Vagina (tissue), 2 donors: ENCODE results near the gene DNAI1. TPM values are rescaled to one million over a fixed set of nuclear protein-coding genes. Genes with fewer than 3 reads are reported as not detected.
A peak's percentile ranks its signal among the peaks of the same experiment; 100 is the strongest.

ENCODE experiments used
- DNase-seq, 2 donors: peaks; one replicate each; pipeline ENCODE4 v3.0.0-alpha.2; 2017; ENCODE audit errors: extremely low spot score in 2 of 2
- H3K27ac ChIP-seq: fragments of 200-600 bp; sonication (generic); one replicate; pipeline ENCODE4 v1.5.1; 2019
- H3K27me3 ChIP-seq: fragments of 200-600 bp; sonication (generic); one replicate; pipeline ENCODE4 v1.5.1; 2019
- H3K36me3 ChIP-seq, 2 donors: fragments of 200-600 bp; sonication (generic); one replicate each; pipeline ENCODE4 v1.5.1; 2017 to 2019
- H3K4me1 ChIP-seq: fragments of 200-600 bp; sonication (generic); one replicate; pipeline ENCODE4 v1.5.1; 2019
- H3K4me3 ChIP-seq, 2 donors: fragments of 200-600 bp; sonication (generic); 1 replicate in 1 of 2; 2 replicates in 1 of 2; pipeline ENCODE4 v1.5.1; 2016 to 2019
- H3K9me3 ChIP-seq: fragments of 200-600 bp; sonication (generic); one replicate; pipeline ENCODE4 v1.5.1; 2019
- CTCF ChIP-seq, 3 experiments: fragments of 450-650 bp in 2 of 3; fragments of 200-600 bp in 1 of 3; sonication (generic) in 1 of 3; IDR thresholded peaks; one replicate each; pipeline ENCODE4 v1.5.1; 2017 to 2019; ENCODE audit warnings: antibody characterized with exemption in 3 of 3, mild to moderate bottlenecking in 2 of 3, moderate library complexity in 2 of 3
- POLR2A ChIP-seq, 2 donors: fragments of 450-650 bp; IDR thresholded peaks; one replicate each; pipeline ENCODE4 v1.6.1; 2017; ENCODE audit warnings: antibody characterized with exemption in 2 of 2, mild to moderate bottlenecking in 2 of 2, moderate library complexity in 2 of 2
- POLR2AphosphoS5 ChIP-seq, 2 donors: sonication (generic); formaldehyde crosslinking; IDR thresholded peaks; one replicate each; pipeline ENCODE4 v1.9.0; 2017; ENCODE audit warnings: antibody characterized with exemption in 2 of 2, mild to moderate bottlenecking in 2 of 2, low read depth in 1 of 2; ENCODE audit not compliant: insufficient read depth in 1 of 2
- intact Hi-C: fragments of 100-400 bp; cut with DNase I; formaldehyde crosslinking; loops from one replicate; pipeline ENCODE4 v1.15.1; 2023
- total RNA-seq: library from RNA; depleted of rRNA; stranded (reverse); fragments of >200 nt; gene quantifications from one replicate; pipeline ENCODE4 v1.2.3, GENCODE V29; 2016

DNAI1 gene
- total RNA-seq, 1 donor from 2014 or later: not detected

- H3K27ac ChIP-seq: no peak overlapping the region
- TF ChIP-seq POLR2AphosphoS5 (IDR thresholded peaks at IDR 0.05; ENCODE audit: insufficient read depth in 1 of 2, low read depth in 1 of 2) (no peak), POLR2A (IDR thresholded peaks at IDR 0.05) (no peak), CTCF (IDR thresholded peaks at IDR 0.05) (no peak)
- no peaks in the 10 kb centered on the region for H3K27me3 ChIP-seq
- DNase-seq: no peak
- H3K4me1 ChIP-seq: no peaks in the 10 kb centered on the region
- intact Hi-C loops: loop anchor here (5.0 kb wide), 1 partner anchor 47 kb away; no protein-coding TSS in a partner anchor
- no peaks in the 10 kb centered on the region for H3K36me3 ChIP-seq
- H3K4me3 ChIP-seq: no peak overlapping the region
- no peaks in the 10 kb centered on the region for H3K9me3 ChIP-seq
Measured at GRCh38 chr9:34545497-34545896, 86.9 kb downstream of the DNAI1 start.

GRCh38 chr9:34546102-34546833, 87.7 kb downstream of the DNAI1 start:
- Histone ChIP-seq H3K27me3 (no peaks in the 10 kb centered on the region), H3K9me3 (no peaks in the 10 kb centered on the region), H3K4me3 (no peak overlapping the region), H3K4me1 (no peaks in the 10 kb centered on the region), H3K27ac (no peak overlapping the region), H3K36me3 (no peaks in the 10 kb centered on the region)
- no peak for TF ChIP-seq POLR2AphosphoS5 (IDR thresholded peaks at IDR 0.05; ENCODE audit: insufficient read depth in 1 of 2, low read depth in 1 of 2)
- TF ChIP-seq POLR2A (IDR thresholded peaks at IDR 0.05): no peak
- TF ChIP-seq CTCF (IDR thresholded peaks at IDR 0.05): no peak
- no peak for DNase-seq
- intact Hi-C loops: loop anchor here (5.0 kb wide), 1 partner anchor 46 kb away; no protein-coding TSS in a partner anchor

GRCh38 chr9:34546834-34547827, 88.5 kb downstream of the DNAI1 start:
- H3K27me3 ChIP-seq: no peaks in the 10 kb centered on the region
- TF ChIP-seq CTCF (IDR thresholded peaks at IDR 0.05): peak in 2 of 3 experiments; percentile 35 to 54
- no peak for TF ChIP-seq POLR2A (IDR thresholded peaks at IDR 0.05)
- TF ChIP-seq POLR2AphosphoS5 (IDR thresholded peaks at IDR 0.05; ENCODE audit: insufficient read depth in 1 of 2, low read depth in 1 of 2): no peak
- H3K27ac ChIP-seq: no peak overlapping the region
- DNase-seq: no peak
- no peaks in the 10 kb centered on the region for H3K4me1 ChIP-seq
- intact Hi-C loops: loop anchor here (5.0 kb wide), 1 partner anchor 45 kb away; no protein-coding TSS in a partner anchor
- H3K4me3 ChIP-seq: no peak overlapping the region
- H3K36me3 ChIP-seq: no peaks in the 10 kb centered on the region
- no peaks in the 10 kb centered on the region for H3K9me3 ChIP-seq

- no peak for DNase-seq
- no peaks in the 10 kb centered on the region for H3K9me3 ChIP-seq
- TF ChIP-seq CTCF (IDR thresholded peaks at IDR 0.05) (peak; percentile 68 to 84 (median 69)), POLR2AphosphoS5 (IDR thresholded peaks at IDR 0.05; ENCODE audit: insufficient read depth in 1 of 2, low read depth in 1 of 2) (peak in 1 of 2 donors; percentile 61), POLR2A (IDR thresholded peaks at IDR 0.05) (no peak)
- no peak overlapping the region for H3K27ac ChIP-seq
- intact Hi-C loops: loop anchor here (2.0 to 5.0 kb wide), 2 partner anchors 44 to 55 kb away; no protein-coding TSS in a partner anchor
- no peaks in the 10 kb centered on the region for H3K4me1 ChIP-seq
- no peaks in the 10 kb centered on the region for H3K36me3 ChIP-seq
- no peak overlapping the region for H3K4me3 ChIP-seq
- H3K27me3 ChIP-seq: no peaks in the 10 kb centered on the region
Measured at GRCh38 chr9:34547960-34548611, 89.5 kb downstream of the DNAI1 start.
